NB4 (cell line): ENCODE results near the gene ADH6.

Experiments
- CTCF ChIP-seq: IDR thresholded peaks from one replicate; pipeline ENCODE4 v1.5.1; 2012; ENCODE audit warnings: low read depth, low read length
- POLR2A ChIP-seq: IDR thresholded peaks from 2 replicates; pipeline ENCODE4 v1.6.1; 2011; ENCODE audit warnings: mild to moderate bottlenecking; ENCODE audit not compliant: insufficient read length; ENCODE audit errors: extremely low read depth

- TF ChIP-seq POLR2A (no peak), CTCF (no peak)
Observed at GRCh38 chr4:99207069-99207743, 11.8 kb downstream of the ADH6 start.
